H1 (cell line): Measurements from ENCODE around the gene COX14. TPM values are rescaled to one million over a fixed set of nuclear protein-coding genes. Genes with fewer than 3 reads are reported as not detected.

Experiments used
- CBX8 ChIP-seq: fragments of 300-800, 300-1000 bp; sonication (generic); IDR thresholded peaks from 2 replicates; pipeline ENCODE4 v1.7.1; 2016; ENCODE audit warnings: low read depth, low read length, borderline replicate concordance
- CEBPB ChIP-seq: IDR thresholded peaks from 2 replicates; pipeline ENCODE4 v1.6.1; 2012; ENCODE audit warnings: low read depth, low read length
- EP300 ChIP-seq, 2 experiments: IDR thresholded peaks; 1 replicate in 1 of 2; 2 replicates in 1 of 2; pipeline ENCODE4 v1.6.1; 2011 to 2012; ENCODE audit warnings: low read depth in 2 of 2, low read length in 2 of 2, mild to moderate bottlenecking in 2 of 2, borderline replicate concordance in 1 of 2, inconsistent platforms in 1 of 2, moderate library complexity in 1 of 2
- NANOG ChIP-seq: IDR thresholded peaks from 2 replicates; pipeline ENCODE4 v1.6.1; 2011; ENCODE audit warnings: low read length, low read depth, mild to moderate bottlenecking, inconsistent platforms; ENCODE audit not compliant: insufficient read depth, poor library complexity, severe bottlenecking
- POU5F1 ChIP-seq: IDR thresholded peaks from 2 replicates; pipeline ENCODE4 v1.6.1; 2011; ENCODE audit warnings: low read depth, mild to moderate bottlenecking, low read length, moderate library complexity
- RXRA ChIP-seq: IDR thresholded peaks from 2 replicates; pipeline ENCODE4 v1.6.1; 2011; ENCODE audit warnings: low read depth, mild to moderate bottlenecking, low read length, moderate library complexity; ENCODE audit not compliant: insufficient read depth
- SIX5 ChIP-seq: IDR thresholded peaks from 2 replicates; pipeline ENCODE4 v1.6.1; 2011; ENCODE audit warnings: mild to moderate bottlenecking, low read depth, low read length
- SUZ12 ChIP-seq: fragments of 200-600 bp; sonication (generic); IDR thresholded peaks from 2 replicates; pipeline ENCODE4 v1.6.1; 2012; ENCODE audit warnings: mild to moderate bottlenecking, inconsistent platforms, low read length, moderate library complexity, mixed read lengths
- TAF7 ChIP-seq: optimal IDR thresholded peaks from 2 replicates; pipeline ENCODE3; 2011; ENCODE audit warnings: low read depth, mild to moderate bottlenecking, inconsistent platforms, low read length, moderate library complexity, borderline replicate concordance
- polyA plus RNA-seq, 7 experiments: library from polyadenylated mRNA; depleted of rRNA in 3 of 7; stranded (reverse) in 5 of 7; unstranded in 2 of 7; fragments of >200 nt in 5 of 7; fragments of 200-250 nt in 2 of 7; gene quantifications; 1 replicate in 5 of 7; 2 replicates in 1 of 7; 4 replicates in 1 of 7; pipeline versions ENCODE4 v1.2.1 to v1.2.3, GENCODE V29; 2011 to 2013; ENCODE audit warnings: missing spikeins in 2 of 7, mixed read lengths in 2 of 7
- total RNA-seq: library from RNA; stranded (reverse); fragmentation: NEBNext Ultra II Directional; extraction: Animal tissue kit (Norgen Biotek cat#: 25700); gene quantifications from 2 replicates; pipeline ENCODE4 v1.2.1, GENCODE V29; 2021
- TF ChIP-seq, protein P1 (sequence below): fragments of 300-600 bp; sonication (generic); IDR thresholded peaks from 2 replicates; pipeline ENCODE4 v1.7.1; 2012; ENCODE audit warnings: low read length, moderate library complexity, mild to moderate bottlenecking, inconsistent platforms; ENCODE audit not compliant: insufficient replicate concordance
- TF ChIP-seq, protein P2 (sequence below): IDR thresholded peaks from 2 replicates; pipeline ENCODE4 v1.6.1; 2011; ENCODE audit warnings: low read depth, mild to moderate bottlenecking, low read length; ENCODE audit not compliant: insufficient read depth

Gene COX14
- total and polyA plus RNA-seq, 2 of the 8 experiments (the other 6 are each of a cell fraction or from before 2014, with no cell fraction given): 40.1 to 102 TPM

- TF ChIP-seq, protein P1, sequence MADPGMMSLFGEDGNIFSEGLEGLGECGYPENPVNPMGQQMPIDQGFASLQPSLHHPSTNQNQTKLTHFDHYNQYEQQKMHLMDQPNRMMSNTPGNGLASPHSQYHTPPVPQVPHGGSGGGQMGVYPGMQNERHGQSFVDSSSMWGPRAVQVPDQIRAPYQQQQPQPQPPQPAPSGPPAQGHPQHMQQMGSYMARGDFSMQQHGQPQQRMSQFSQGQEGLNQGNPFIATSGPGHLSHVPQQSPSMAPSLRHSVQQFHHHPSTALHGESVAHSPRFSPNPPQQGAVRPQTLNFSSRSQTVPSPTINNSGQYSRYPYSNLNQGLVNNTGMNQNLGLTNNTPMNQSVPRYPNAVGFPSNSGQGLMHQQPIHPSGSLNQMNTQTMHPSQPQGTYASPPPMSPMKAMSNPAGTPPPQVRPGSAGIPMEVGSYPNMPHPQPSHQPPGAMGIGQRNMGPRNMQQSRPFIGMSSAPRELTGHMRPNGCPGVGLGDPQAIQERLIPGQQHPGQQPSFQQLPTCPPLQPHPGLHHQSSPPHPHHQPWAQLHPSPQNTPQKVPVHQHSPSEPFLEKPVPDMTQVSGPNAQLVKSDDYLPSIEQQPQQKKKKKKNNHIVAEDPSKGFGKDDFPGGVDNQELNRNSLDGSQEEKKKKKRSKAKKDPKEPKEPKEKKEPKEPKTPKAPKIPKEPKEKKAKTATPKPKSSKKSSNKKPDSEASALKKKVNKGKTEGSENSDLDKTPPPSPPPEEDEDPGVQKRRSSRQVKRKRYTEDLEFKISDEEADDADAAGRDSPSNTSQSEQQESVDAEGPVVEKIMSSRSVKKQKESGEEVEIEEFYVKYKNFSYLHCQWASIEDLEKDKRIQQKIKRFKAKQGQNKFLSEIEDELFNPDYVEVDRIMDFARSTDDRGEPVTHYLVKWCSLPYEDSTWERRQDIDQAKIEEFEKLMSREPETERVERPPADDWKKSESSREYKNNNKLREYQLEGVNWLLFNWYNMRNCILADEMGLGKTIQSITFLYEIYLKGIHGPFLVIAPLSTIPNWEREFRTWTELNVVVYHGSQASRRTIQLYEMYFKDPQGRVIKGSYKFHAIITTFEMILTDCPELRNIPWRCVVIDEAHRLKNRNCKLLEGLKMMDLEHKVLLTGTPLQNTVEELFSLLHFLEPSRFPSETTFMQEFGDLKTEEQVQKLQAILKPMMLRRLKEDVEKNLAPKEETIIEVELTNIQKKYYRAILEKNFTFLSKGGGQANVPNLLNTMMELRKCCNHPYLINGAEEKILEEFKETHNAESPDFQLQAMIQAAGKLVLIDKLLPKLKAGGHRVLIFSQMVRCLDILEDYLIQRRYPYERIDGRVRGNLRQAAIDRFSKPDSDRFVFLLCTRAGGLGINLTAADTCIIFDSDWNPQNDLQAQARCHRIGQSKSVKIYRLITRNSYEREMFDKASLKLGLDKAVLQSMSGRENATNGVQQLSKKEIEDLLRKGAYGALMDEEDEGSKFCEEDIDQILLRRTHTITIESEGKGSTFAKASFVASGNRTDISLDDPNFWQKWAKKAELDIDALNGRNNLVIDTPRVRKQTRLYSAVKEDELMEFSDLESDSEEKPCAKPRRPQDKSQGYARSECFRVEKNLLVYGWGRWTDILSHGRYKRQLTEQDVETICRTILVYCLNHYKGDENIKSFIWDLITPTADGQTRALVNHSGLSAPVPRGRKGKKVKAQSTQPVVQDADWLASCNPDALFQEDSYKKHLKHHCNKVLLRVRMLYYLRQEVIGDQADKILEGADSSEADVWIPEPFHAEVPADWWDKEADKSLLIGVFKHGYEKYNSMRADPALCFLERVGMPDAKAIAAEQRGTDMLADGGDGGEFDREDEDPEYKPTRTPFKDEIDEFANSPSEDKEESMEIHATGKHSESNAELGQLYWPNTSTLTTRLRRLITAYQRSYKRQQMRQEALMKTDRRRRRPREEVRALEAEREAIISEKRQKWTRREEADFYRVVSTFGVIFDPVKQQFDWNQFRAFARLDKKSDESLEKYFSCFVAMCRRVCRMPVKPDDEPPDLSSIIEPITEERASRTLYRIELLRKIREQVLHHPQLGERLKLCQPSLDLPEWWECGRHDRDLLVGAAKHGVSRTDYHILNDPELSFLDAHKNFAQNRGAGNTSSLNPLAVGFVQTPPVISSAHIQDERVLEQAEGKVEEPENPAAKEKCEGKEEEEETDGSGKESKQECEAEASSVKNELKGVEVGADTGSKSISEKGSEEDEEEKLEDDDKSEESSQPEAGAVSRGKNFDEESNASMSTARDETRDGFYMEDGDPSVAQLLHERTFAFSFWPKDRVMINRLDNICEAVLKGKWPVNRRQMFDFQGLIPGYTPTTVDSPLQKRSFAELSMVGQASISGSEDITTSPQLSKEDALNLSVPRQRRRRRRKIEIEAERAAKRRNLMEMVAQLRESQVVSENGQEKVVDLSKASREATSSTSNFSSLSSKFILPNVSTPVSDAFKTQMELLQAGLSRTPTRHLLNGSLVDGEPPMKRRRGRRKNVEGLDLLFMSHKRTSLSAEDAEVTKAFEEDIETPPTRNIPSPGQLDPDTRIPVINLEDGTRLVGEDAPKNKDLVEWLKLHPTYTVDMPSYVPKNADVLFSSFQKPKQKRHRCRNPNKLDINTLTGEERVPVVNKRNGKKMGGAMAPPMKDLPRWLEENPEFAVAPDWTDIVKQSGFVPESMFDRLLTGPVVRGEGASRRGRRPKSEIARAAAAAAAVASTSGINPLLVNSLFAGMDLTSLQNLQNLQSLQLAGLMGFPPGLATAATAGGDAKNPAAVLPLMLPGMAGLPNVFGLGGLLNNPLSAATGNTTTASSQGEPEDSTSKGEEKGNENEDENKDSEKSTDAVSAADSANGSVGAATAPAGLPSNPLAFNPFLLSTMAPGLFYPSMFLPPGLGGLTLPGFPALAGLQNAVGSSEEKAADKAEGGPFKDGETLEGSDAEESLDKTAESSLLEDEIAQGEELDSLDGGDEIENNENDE: no peak
- TF ChIP-seq, protein P2, sequence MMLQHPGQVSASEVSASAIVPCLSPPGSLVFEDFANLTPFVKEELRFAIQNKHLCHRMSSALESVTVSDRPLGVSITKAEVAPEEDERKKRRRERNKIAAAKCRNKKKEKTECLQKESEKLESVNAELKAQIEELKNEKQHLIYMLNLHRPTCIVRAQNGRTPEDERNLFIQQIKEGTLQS: no peak
- TF ChIP-seq NANOG: no peak
- no peak for TF ChIP-seq EP300 (IDR thresholded peaks at IDR 0.05; ENCODE audit: borderline replicate concordance in 1 of 2, low read depth in 2 of 2, low read length in 2 of 2)
- TF ChIP-seq TAF7: no peak
- TF ChIP-seq POU5F1: no peak
- no peak for TF ChIP-seq SUZ12
- no peak for TF ChIP-seq CBX8
- TF ChIP-seq CEBPB: no peak
- TF ChIP-seq SIX5: no peak
- no peak for TF ChIP-seq RXRA
Observed at GRCh38 chr12:50120953-50121352, 8.9 kb downstream of the COX14 start (continued).
